WI38 (cell line): ENCODE results near the gene IL11.

ENCODE experiments used
- H3K4me3 ChIP-seq: 2 replicates; pipeline ENCODE4 v1.5.1; 2011; ENCODE audit warnings: low read depth, mild to moderate bottlenecking, control low read depth, low read length
- CTCF ChIP-seq: IDR thresholded peaks from 2 replicates; pipeline ENCODE4 v1.5.1; 2012; ENCODE audit warnings: low read depth, mild to moderate bottlenecking, control low read depth, low read length

IL11 gene

GRCh38 chr19:55373993-55374757, 3.9 kb upstream of the IL11 start:
- no peak for TF ChIP-seq CTCF
- H3K4me3 ChIP-seq = no peak overlapping the region

- no peak for TF ChIP-seq CTCF
- no peak overlapping the region for H3K4me3 ChIP-seq
These were observed 3.2 kb upstream of the IL11 start for GRCh38 chr19:55373306-55373992.

GRCh38 chr19:55372316-55373081, 2.2 kb upstream of the IL11 start:
- H3K4me3 ChIP-seq = no peak overlapping the region
- no peak for TF ChIP-seq CTCF

GRCh38 chr19:55369653-55370304, 484 bp downstream of the IL11 start:
- no peak for TF ChIP-seq CTCF
- peak overlapping the region; percentile 86 for H3K4me3 ChIP-seq

- TF ChIP-seq CTCF = no peak
- peak overlapping the region; percentile 86 for H3K4me3 ChIP-seq
These were observed 1.3 kb downstream of the IL11 start for GRCh38 chr19:55368701-55369563.

GRCh38 chr19:55368106-55368505, 2.2 kb downstream of the IL11 start:
- TF ChIP-seq CTCF = no peak
- peak overlapping the region; percentile 86; the same call in 1 of the 2 replicates for H3K4me3 ChIP-seq
